WERI-Rb-1 (cell line): Measurements from ENCODE around the gene PPARGC1A.

Source experiments
- DNase-seq: peaks from one replicate; pipeline ENCODE4 v3.0.0-alpha.2; 2020
- H3K27ac ChIP-seq: fragments of 250-450 bp; sonication (Bioruptor Pico); 2 replicates; pipeline ENCODE4 v1.5.1; 2020; ENCODE audit warnings: mild to moderate bottlenecking, moderate library complexity
- H3K27me3 ChIP-seq: fragments of 250-450 bp; sonication (Bioruptor Pico); 2 replicates; pipeline ENCODE4 v1.5.1; 2021; ENCODE audit warnings: mild to moderate bottlenecking, low read depth, moderate library complexity; ENCODE audit not compliant: insufficient read depth, severe bottlenecking
- H3K36me3 ChIP-seq: fragments of 250-450 bp; sonication (Bioruptor Pico); 2 replicates; pipeline ENCODE4 v1.5.1; 2020; ENCODE audit warnings: mild to moderate bottlenecking, moderate library complexity
- H3K4me3 ChIP-seq: 2 replicates; pipeline ENCODE4 v1.5.1; 2011; ENCODE audit warnings: low read depth, mild to moderate bottlenecking, control low read depth, low read length
- H3K9me3 ChIP-seq: fragments of 250-450 bp; sonication (Bioruptor Pico); 2 replicates; pipeline ENCODE4 v1.5.1; 2021; ENCODE audit warnings: mild to moderate bottlenecking, moderate library complexity; ENCODE audit not compliant: severe bottlenecking
- TF ChIP-seq, protein P1 (sequence below): IDR thresholded peaks from 2 replicates; pipeline ENCODE4 v1.5.1; 2011; ENCODE audit warnings: low read depth, mild to moderate bottlenecking, control low read depth, inconsistent platforms, low read length

Gene PPARGC1A

DNA sequence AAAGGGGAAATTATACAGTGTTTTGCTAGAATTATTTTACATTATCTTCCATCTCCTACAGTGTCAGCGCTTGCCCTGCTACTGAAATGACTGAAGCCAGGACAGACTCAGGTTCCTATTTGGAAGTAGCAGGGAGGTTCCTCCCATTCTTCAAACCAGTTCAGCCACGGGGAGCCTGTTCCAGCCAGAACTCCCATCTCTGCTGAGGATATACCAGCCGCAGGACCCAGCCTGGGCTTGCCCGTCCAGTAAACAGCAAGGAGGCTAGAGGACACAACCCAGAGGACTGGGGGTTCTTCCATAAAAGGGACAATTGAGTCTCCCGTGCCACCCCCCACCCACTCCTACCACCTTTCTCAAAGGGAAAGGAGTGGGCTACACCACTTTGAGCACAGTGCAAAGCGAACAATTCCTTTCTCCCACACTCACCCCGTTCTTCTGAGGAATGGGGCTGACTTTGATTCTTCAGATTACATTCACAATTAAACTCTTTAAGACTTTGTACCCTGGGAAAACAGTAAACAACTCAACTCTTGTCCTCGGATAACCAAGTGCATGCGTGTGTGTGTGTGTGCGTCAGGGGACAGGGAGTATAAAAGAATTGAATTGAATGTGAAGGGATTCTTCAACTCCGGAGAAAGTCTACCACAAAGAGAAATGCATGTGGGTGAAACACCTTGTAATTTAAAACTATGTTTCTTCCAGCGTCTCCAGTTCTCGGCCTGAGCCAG, 31.0 kb upstream of the PPARGC1A start:
- Histone ChIP-seq H3K4me3 (no peak overlapping the region), H3K9me3 (no peaks in the 10 kb centered on the region), H3K27ac (no peak overlapping the region), H3K36me3 (no peaks in the 10 kb centered on the region), H3K27me3 (no peaks in the 10 kb centered on the region)
- TF ChIP-seq, protein P1, sequence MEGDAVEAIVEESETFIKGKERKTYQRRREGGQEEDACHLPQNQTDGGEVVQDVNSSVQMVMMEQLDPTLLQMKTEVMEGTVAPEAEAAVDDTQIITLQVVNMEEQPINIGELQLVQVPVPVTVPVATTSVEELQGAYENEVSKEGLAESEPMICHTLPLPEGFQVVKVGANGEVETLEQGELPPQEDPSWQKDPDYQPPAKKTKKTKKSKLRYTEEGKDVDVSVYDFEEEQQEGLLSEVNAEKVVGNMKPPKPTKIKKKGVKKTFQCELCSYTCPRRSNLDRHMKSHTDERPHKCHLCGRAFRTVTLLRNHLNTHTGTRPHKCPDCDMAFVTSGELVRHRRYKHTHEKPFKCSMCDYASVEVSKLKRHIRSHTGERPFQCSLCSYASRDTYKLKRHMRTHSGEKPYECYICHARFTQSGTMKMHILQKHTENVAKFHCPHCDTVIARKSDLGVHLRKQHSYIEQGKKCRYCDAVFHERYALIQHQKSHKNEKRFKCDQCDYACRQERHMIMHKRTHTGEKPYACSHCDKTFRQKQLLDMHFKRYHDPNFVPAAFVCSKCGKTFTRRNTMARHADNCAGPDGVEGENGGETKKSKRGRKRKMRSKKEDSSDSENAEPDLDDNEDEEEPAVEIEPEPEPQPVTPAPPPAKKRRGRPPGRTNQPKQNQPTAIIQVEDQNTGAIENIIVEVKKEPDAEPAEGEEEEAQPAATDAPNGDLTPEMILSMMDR = no peak
- no peak for DNase-seq

DNA sequence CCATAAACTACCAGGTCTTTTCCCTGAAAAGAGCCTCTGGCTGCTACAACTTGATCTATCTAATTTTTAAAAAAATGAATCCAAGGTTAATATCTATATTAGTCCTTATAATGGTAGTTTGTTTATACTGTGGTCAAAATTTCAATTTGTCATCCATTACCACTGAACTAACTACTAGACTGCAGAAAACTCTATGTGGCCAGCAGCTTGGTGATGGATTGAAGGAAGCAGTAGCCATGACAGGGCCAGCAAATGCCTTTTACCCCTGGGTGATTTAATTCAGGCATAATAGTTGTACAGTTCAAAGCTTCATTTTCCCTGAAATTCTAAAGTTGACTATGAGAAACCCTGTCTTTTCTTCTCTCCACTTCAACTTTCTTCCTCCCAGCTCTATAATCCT, 30.4 kb upstream of the PPARGC1A start:
- Histone ChIP-seq H3K27me3 (no peaks in the 10 kb centered on the region), H3K36me3 (no peaks in the 10 kb centered on the region), H3K4me3 (no peak overlapping the region), H3K9me3 (no peaks in the 10 kb centered on the region), H3K27ac (no peak overlapping the region)
- TF ChIP-seq, protein P1 = no peak
- DNase-seq = no peak

DNA sequence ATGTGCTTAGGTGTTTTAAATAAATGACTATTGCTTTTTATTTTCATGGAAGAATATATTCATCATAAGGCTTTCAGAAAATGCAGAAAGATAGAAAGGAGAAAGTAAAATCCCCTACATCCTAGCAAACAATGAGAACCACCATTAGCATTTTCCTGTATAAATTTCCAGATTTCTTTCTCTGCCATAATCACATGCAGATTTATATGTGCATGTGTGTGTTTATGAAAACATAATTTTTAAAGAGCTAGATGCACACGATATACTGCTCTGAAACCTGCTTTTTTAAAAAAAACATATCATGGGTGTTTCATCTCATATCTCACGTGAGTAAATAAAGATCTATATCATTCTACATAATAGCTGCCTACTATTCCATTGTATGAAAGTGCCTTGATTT, 26.4 kb upstream of the PPARGC1A start:
- Histone ChIP-seq H3K9me3 (no peaks in the 10 kb centered on the region), H3K36me3 (no peaks in the 10 kb centered on the region), H3K4me3 (no peak overlapping the region), H3K27ac (no peak overlapping the region), H3K27me3 (no peaks in the 10 kb centered on the region)
- no peak for DNase-seq
- TF ChIP-seq, protein P1 = no peak

DNA sequence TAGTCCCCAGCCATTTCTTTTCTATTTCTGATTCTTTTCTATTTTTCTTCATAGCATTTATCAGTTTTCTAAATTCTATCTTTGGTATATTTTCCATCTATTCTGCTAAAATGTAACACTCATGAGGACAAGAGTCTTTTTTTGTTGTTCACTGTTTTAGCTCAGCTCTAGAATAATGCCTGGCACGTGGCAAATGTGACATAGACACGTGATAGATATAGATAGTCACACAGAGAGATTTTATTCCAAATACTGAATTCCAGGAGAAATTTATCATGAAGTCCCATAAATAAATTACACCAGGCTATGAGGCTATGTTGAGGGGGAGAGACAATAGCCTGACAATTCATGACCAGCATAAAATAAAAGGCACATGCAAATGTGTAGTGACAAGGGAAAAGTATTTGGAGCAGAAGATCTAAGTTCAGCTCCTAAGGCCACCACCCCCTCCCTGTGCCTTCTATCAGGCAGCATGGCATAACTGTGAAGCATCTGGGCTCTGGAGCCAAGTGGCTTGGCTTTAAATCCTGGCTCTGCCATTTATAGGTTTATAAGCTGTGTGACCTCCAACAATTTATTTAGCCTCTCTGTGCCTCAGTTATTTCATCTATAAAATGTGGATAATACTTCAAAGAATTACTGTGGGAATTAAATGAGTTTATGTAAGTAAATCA, 25.7 kb upstream of the PPARGC1A start:
- no peak overlapping the region for H3K4me3 ChIP-seq

DNA sequence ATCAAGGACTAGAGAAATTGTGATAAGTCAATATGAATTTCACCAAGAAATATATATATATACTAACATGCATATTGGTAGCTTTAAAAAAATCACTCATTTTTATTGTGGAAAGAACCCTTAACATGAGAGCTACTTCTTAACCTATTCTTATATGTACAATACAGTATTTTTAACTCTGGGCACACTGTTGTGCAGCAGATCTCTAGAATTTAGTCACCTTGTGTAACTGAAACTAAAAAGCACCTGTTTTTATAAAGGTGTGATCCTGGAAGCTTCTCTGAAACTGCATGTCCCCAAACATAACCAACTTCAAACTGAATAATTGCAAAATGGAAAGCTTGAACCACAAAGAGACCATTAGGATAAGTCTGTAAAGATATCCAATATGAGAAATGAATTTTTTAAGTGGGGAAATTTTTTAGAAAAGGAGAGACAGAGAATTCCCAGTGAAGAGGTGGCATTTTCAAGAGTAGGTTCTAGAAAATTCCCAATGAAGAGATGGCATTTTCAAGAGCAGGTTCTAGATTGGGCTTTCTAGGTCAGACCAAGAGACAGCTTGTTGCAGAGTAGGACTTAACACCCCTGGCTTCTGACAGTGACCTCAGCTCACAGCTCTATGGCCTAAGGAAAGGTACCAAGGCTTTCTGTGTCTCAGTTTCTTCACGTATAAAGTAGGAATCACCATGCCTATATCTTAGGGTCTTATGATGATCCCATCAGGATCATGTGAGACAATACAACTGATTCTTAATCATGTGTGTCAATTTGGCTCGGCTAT, 22.0 kb upstream of the PPARGC1A start:
- Histone ChIP-seq H3K4me3 (no peak overlapping the region), H3K27ac (no peak overlapping the region), H3K27me3 (no peaks in the 10 kb centered on the region), H3K36me3 (no peaks in the 10 kb centered on the region), H3K9me3 (no peaks in the 10 kb centered on the region)
- DNase-seq = no peak
- TF ChIP-seq, protein P1 = no peak

More for the DNA sequence above, 25.7 kb upstream of the PPARGC1A start:
- TF ChIP-seq, protein P1 = no peak
- Histone ChIP-seq H3K36me3 (no peaks in the 10 kb centered on the region), H3K27ac (no peak overlapping the region), H3K9me3 (no peaks in the 10 kb centered on the region), H3K27me3 (no peaks in the 10 kb centered on the region)
- DNase-seq = no peak
